Parathyroid adenoma (tissue), 2 donors: Measurements from ENCODE around the gene ZMIZ1.

ENCODE experiments used
- H2AFZ ChIP-seq: fragments of 300-600 bp; sonication (generic); one replicate; pipeline ENCODE4 v1.7.0; 2017; ENCODE audit warnings: antibody characterized with exemption, mild to moderate bottlenecking
- H3K27ac ChIP-seq: fragments of 300-600 bp; sonication (generic); one replicate; pipeline ENCODE4 v1.7.0; 2017
- H3K27me3 ChIP-seq: fragments of 300-600 bp; sonication (generic); one replicate; pipeline ENCODE4 v1.7.0; 2017; ENCODE audit warnings: low read length; ENCODE audit not compliant: control insufficient read depth, insufficient read depth
- H3K36me3 ChIP-seq: fragments of 300-600 bp; sonication (generic); one replicate; pipeline ENCODE4 v1.7.0; 2017; ENCODE audit warnings: low read length; ENCODE audit not compliant: control insufficient read depth, insufficient read depth
- H3K4me1 ChIP-seq: fragments of 300-600 bp; sonication (generic); one replicate; pipeline ENCODE4 v1.7.0; 2017; ENCODE audit warnings: control low read depth
- H3K4me2 ChIP-seq: fragments of 300-600 bp; sonication (generic); one replicate; pipeline ENCODE4 v1.7.0; 2017; ENCODE audit warnings: low read length
- H3K4me3 ChIP-seq: fragments of 300-600 bp; sonication (generic); one replicate; pipeline ENCODE4 v1.7.0; 2017; ENCODE audit warnings: low read depth, low read length
- H3K79me2 ChIP-seq: fragments of 300-600 bp; sonication (generic); one replicate; pipeline ENCODE4 v1.7.0; 2017; ENCODE audit warnings: control low read depth
- H3K9ac ChIP-seq: fragments of 300-600 bp; sonication (generic); one replicate; pipeline ENCODE4 v1.7.0; 2017; ENCODE audit warnings: mild to moderate bottlenecking
- H3K9me3 ChIP-seq: fragments of 300-600 bp; sonication (generic); one replicate; pipeline ENCODE4 v1.7.0; 2017; ENCODE audit warnings: low read length; ENCODE audit not compliant: control insufficient read depth
- TF ChIP-seq, protein P1 (sequence below): fragments of 300-600 bp; sonication (generic); IDR thresholded peaks from one replicate; pipeline ENCODE4 v1.7.0; 2017; ENCODE audit warnings: antibody characterized with exemption, mild to moderate bottlenecking
- donor health status: primary hyperparathyroidism.

ZMIZ1 gene

DNA sequence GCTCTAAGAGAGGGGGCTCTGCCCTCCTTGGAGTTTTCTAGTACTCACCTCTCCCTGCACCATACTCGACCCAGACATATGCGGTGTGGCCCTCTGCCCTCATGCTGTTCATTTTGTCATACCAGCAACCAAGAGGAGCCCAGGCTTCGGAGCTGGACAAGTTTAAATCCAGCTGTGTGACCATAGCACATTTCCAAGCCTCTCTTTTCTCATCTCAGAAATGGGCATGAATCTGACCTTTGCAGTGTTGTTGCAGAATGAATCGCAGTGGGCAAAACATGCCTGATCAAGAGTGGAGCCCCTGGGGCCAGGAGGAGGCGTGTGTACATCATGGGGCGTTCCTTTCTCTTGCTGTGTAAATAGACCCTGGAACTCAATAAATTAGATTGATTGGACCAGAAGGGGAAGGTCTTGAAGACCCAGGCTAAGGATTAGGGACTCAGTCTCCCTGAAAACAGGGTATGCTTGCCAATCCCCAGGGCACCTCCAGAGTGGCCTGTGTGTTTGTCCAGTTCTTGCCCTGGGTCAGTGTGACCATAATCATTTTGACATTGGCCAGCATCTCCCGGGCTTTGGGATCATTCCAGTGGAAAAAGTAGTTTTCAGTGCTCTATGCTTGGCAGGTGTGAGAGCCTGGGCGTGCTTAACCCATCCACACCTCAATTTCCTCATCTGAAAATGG lies 59.6 kb downstream of the ZMIZ1 start:
- Histone ChIP-seq H2AFZ (no peak overlapping the region), H3K4me2 (no peak overlapping the region), H3K9me3 (no peaks in the 10 kb centered on the region), H3K36me3 (no peaks in the 10 kb centered on the region), H3K79me2 (peaks cover 18% of the 10 kb centered on the region), H3K4me3 (no peak overlapping the region), H3K27me3 (no peaks in the 10 kb centered on the region), H3K4me1 (peaks cover 3% of the 10 kb centered on the region), H3K27ac (no peak overlapping the region), H3K9ac (no peak overlapping the region)
- TF ChIP-seq, protein P1, sequence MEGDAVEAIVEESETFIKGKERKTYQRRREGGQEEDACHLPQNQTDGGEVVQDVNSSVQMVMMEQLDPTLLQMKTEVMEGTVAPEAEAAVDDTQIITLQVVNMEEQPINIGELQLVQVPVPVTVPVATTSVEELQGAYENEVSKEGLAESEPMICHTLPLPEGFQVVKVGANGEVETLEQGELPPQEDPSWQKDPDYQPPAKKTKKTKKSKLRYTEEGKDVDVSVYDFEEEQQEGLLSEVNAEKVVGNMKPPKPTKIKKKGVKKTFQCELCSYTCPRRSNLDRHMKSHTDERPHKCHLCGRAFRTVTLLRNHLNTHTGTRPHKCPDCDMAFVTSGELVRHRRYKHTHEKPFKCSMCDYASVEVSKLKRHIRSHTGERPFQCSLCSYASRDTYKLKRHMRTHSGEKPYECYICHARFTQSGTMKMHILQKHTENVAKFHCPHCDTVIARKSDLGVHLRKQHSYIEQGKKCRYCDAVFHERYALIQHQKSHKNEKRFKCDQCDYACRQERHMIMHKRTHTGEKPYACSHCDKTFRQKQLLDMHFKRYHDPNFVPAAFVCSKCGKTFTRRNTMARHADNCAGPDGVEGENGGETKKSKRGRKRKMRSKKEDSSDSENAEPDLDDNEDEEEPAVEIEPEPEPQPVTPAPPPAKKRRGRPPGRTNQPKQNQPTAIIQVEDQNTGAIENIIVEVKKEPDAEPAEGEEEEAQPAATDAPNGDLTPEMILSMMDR: no peak

DNA sequence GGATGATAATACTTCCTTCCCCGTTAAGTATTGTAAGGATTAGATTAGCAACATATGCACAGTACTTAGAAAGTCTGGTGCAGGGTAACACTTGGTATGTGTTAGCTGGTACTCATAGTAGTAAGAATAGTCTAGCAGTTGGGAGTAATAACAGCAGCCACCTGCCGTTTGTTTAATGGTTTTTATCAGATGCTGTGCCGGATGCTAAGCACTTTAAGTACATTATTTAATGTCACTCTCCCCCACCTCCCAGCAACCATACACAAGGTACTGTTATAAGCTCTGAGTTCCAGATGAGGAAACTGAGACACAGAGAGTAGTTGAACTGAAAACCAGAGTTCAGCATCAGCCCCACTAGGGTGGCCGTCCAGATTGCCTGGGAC lies 60.1 kb downstream of the ZMIZ1 start:
- Histone ChIP-seq H3K27ac (no peak overlapping the region), H3K27me3 (no peaks in the 10 kb centered on the region), H3K9me3 (no peaks in the 10 kb centered on the region), H3K4me2 (no peak overlapping the region), H3K36me3 (no peaks in the 10 kb centered on the region), H3K79me2 (peaks cover 22% of the 10 kb centered on the region), H3K9ac (no peak overlapping the region), H3K4me1 (peaks cover 3% of the 10 kb centered on the region), H3K4me3 (no peak overlapping the region), H2AFZ (no peak overlapping the region)
- TF ChIP-seq, protein P1: no peak

DNA sequence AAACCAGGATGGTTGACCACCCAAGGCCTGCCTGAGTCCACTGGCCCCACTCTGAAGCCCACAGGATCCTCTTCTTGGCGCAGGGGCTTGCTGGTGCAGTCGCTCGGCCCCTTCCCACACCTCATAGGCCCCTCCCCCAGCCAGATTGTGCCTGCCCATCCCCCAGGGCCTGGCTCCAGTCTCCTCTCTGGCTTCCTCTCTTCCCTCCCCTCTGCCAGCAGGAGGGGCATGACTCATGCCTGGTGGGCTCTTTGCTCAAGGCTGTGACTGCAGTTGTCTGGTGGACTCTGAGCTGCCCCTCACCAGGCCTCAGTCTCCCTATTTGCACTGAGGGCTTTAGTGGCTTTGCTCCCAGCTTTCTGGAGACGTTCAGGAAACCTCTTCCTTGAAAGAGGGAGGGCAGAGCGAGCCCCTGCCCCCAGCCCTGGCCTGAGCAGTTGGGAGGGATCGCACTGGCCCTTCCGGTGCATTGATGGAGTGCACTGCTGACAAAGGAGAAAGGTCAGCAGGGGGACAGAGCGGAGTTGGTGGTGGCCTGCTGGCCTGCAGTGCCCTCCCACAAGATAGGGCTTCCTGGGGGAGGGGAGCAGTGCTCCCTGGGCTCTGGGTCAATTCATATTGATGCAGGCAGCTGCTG lies 60.7 kb downstream of the ZMIZ1 start:
- H2AFZ ChIP-seq: no peak overlapping the region
- no peak overlapping the region for H3K9ac ChIP-seq
- H3K79me2 ChIP-seq: peaks cover 25% of the 10 kb centered on the region
- H3K4me2 ChIP-seq: no peak overlapping the region
- no peak overlapping the region for H3K4me3 ChIP-seq
- no peaks in the 10 kb centered on the region for H3K27me3 ChIP-seq
- H3K36me3 ChIP-seq: no peaks in the 10 kb centered on the region
- H3K9me3 ChIP-seq: no peaks in the 10 kb centered on the region
- TF ChIP-seq, protein P1: no peak
- no peak overlapping the region for H3K27ac ChIP-seq
- peaks cover 3% of the 10 kb centered on the region for H3K4me1 ChIP-seq

DNA sequence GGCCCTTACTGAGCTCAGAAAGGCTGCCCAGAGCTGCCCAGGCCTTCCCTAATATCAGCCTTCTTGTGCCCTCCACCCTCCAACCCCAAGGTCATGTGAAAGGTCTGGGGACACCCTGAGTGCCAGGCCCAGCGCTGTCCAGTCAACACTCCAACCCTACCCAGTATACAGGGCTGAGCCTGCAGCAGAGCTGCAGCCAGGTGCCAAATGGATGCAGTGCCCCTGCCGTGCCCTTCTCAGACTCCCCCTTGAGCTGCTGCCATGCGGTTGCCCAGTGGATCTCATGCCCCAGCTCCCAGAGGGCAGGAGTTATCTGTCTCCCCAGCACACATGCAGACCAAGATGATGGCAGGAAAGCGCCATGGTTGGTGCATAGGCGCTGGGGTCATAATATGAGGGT lies 61.5 kb downstream of the ZMIZ1 start:
- H3K4me1 ChIP-seq: peaks cover 3% of the 10 kb centered on the region
- peaks cover 25% of the 10 kb centered on the region for H3K79me2 ChIP-seq
- no peaks in the 10 kb centered on the region for H3K27me3 ChIP-seq

More for the DNA sequence above, 61.5 kb downstream of the ZMIZ1 start:
- TF ChIP-seq, protein P1: no peak
- Histone ChIP-seq H3K4me3 (no peak overlapping the region), H3K9ac (no peak overlapping the region), H3K36me3 (no peaks in the 10 kb centered on the region), H3K9me3 (no peaks in the 10 kb centered on the region), H3K4me2 (no peak overlapping the region), H3K27ac (no peak overlapping the region), H2AFZ (no peak overlapping the region)
